GM12878 (cell line): ENCODE results near the gene CDH4.

ENCODE experiments used
- POLR2A ChIP-seq: IDR thresholded peaks from 2 replicates; pipeline ENCODE4 v1.6.1; 2011; ENCODE audit warnings: low read depth, mild to moderate bottlenecking, low read length
- SIN3A ChIP-seq: IDR thresholded peaks from 2 replicates; pipeline ENCODE4 v1.6.1; 2012; ENCODE audit warnings: low read depth, low read length, improper control_type of control experiment

- no peak for TF ChIP-seq POLR2A
- no peak for TF ChIP-seq SIN3A
These were observed 255.7 kb downstream of the CDH4 start for GRCh38 chr20:61507778-61508177.
